ENCODE results near the gene PAK4. TPM values are rescaled to one million over a fixed set of nuclear protein-coding genes. Genes with fewer than 3 reads are reported as not detected.

The PAK4 gene
- total RNA-seq, 3 donors from 2014 or later (not counting 1 experiment from before 2014, with no cell fraction given): 6.7 to 13.4 (median 11.8) TPM

GRCh38 chr19:39196320-39196719, 70.7 kb downstream of the PAK4 start:
- ATAC-seq: no peak
- Mint-ChIP-seq H3K36me3 (no peaks in the 10 kb centered on the region), H3K27ac (no peak overlapping the region), H3K9me3 (no peaks in the 10 kb centered on the region), H3K4me3 (no peak overlapping the region), H3K4me1 (peaks cover 6 to 21% of the 10 kb centered on the region in 2 donors), H3K27me3 (ENCODE audit: low read depth in 2 of 2) (peaks cover 27 to 33% of the 10 kb centered on the region in 2 donors)
- Histone ChIP-seq H3K9me3 (ENCODE audit: control insufficient read depth, insufficient read depth, low read length) (no peaks in the 10 kb centered on the region), H3K36me3 (ENCODE audit: control insufficient read depth, insufficient read depth, low read length) (no peaks in the 10 kb centered on the region), H3K27ac (ENCODE audit: low read length) (no peak overlapping the region), H3K4me1 (ENCODE audit: control insufficient read depth, insufficient read depth, low read length) (peaks cover 20% of the 10 kb centered on the region), H3K27me3 (ENCODE audit: control insufficient read depth, insufficient read depth, low read length) (peaks cover 27% of the 10 kb centered on the region), H3K4me3 (ENCODE audit: low read length) (no peak overlapping the region)
- WGBS (ENCODE audit: insufficient coverage): 21% methylated on average over 7 of the region's 7 CpGs
- TF ChIP-seq, protein P1, sequence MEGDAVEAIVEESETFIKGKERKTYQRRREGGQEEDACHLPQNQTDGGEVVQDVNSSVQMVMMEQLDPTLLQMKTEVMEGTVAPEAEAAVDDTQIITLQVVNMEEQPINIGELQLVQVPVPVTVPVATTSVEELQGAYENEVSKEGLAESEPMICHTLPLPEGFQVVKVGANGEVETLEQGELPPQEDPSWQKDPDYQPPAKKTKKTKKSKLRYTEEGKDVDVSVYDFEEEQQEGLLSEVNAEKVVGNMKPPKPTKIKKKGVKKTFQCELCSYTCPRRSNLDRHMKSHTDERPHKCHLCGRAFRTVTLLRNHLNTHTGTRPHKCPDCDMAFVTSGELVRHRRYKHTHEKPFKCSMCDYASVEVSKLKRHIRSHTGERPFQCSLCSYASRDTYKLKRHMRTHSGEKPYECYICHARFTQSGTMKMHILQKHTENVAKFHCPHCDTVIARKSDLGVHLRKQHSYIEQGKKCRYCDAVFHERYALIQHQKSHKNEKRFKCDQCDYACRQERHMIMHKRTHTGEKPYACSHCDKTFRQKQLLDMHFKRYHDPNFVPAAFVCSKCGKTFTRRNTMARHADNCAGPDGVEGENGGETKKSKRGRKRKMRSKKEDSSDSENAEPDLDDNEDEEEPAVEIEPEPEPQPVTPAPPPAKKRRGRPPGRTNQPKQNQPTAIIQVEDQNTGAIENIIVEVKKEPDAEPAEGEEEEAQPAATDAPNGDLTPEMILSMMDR (IDR thresholded peaks at IDR 0.05): no peak
- intact Hi-C loops (cut with micrococcal nuclease): no loop called here
- DNase-seq: no peak

DNA sequence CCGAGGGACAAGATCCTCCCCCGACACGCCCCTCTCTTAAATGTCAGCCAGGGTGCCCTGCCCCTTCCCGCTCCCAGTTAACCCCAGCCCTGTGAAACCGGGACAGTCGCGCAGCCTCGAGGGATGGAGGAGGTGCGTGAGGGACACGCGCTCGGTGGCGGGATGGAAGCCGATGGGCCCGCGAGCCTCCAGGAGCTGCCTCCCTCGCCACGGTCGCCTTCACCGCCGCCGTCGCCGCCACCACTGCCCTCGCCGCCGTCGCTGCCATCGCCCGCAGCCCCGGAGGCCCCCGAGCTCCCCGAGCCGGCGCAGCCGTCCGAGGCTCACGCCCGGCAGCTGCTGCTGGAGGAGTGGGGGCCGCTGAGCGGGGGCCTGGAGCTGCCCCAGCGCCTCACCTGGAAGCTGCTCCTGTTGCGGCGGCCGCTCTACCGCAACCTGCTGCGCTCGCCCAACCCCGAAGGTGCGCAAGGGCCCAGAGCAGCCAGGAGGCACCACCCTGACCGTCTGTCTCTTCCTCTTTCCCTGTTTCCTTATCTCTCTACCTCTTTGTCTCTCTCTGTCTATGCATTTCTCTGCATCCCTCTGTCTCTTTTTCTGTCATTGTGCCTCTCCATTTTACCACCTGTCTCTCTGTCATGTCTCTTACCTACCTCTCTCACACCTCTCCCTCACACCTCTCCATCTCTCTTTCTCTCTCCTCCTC, 71.4 kb downstream of the PAK4 start, which contains the start of gene NCCRP1:
Gene NCCRP1 (plus strand): TSS at position 105 of the 703 bp plus-strand sequence. CDS start 19 bp downstream, at position 124.
- Histone ChIP-seq H3K27ac (ENCODE audit: low read length) (no peak within 1 kb of the TSS), H3K4me3 (ENCODE audit: low read length) (no peak within 1 kb of the TSS), H3K27me3 (ENCODE audit: control insufficient read depth, insufficient read depth, low read length) (peaks cover 33% of the 10 kb centered on the region), H3K4me1 (ENCODE audit: control insufficient read depth, insufficient read depth, low read length) (peaks cover 20% of the 10 kb centered on the region), H3K9me3 (ENCODE audit: control insufficient read depth, insufficient read depth, low read length) (no peaks in the 10 kb centered on the region), H3K36me3 (ENCODE audit: control insufficient read depth, insufficient read depth, low read length) (no peaks in the 10 kb centered on the region)
- TF ChIP-seq, protein P1 (IDR thresholded peaks at IDR 0.05): no peak
- Mint-ChIP-seq H3K4me3 (peak within 1 kb of the TSS; percentile 55), H3K36me3 (no peaks in the 10 kb centered on the region), H3K4me1 (peaks cover 6 to 21% of the 10 kb centered on the region in 2 donors), H3K27ac (no peak within 1 kb of the TSS), H3K27me3 (ENCODE audit: low read depth in 2 of 2) (peaks cover 33 to 40% of the 10 kb centered on the region in 2 donors), H3K9me3 (no peaks in the 10 kb centered on the region)
- WGBS (ENCODE audit: insufficient coverage): 3% methylated on average over 50 of the region's 51 CpGs
- intact Hi-C loops (cut with micrococcal nuclease): no loop called here
- ATAC-seq: peak in 2 of 3 donors; percentile 18 to 52
- no peak for DNase-seq

DNA sequence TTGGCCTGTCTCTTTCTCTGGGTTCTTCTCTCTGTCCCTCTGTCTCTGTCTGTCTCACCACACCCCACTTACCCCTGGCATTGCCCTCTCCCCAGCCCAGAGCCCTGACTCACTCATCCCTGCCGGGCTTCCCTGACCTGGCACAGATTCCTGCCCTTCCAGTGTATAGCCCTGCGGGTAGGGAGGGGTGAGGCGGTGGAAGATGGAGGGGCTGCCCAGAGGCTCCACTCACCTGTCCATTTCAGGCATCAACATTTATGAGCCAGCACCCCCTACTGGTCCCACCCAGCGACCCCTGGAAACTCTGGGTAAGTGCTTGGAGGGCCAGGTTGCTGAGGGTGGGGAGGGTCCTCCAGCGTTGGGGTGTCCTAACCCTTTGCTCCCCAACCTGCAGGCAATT, 72.2 kb downstream of the PAK4 start:
- H3K27ac Mint-ChIP-seq: no peak overlapping the region

More for the DNA sequence above, 72.2 kb downstream of the PAK4 start:
- no peaks in the 10 kb centered on the region for H3K9me3 ChIP-seq (ENCODE audit: control insufficient read depth, insufficient read depth, low read length)
- no peak for ATAC-seq
- WGBS (ENCODE audit: insufficient coverage): 42% methylated on average over 2 of the region's 5 CpGs
- no peaks in the 10 kb centered on the region for H3K36me3 Mint-ChIP-seq
- peak overlapping the region; percentile 55 for H3K4me3 Mint-ChIP-seq
- H3K4me1 ChIP-seq (ENCODE audit: control insufficient read depth, insufficient read depth, low read length): peaks cover 20% of the 10 kb centered on the region
- intact Hi-C loops (cut with micrococcal nuclease): no loop called here
- H3K9me3 Mint-ChIP-seq: no peaks in the 10 kb centered on the region
- H3K4me3 ChIP-seq (ENCODE audit: low read length): no peak overlapping the region
- H3K36me3 ChIP-seq (ENCODE audit: control insufficient read depth, insufficient read depth, low read length): no peaks in the 10 kb centered on the region
- no peak overlapping the region for H3K27ac ChIP-seq (ENCODE audit: low read length)
- peaks cover 6 to 21% of the 10 kb centered on the region in 2 donors for H3K4me1 Mint-ChIP-seq
- peaks cover 33 to 45% of the 10 kb centered on the region in 2 donors for H3K27me3 Mint-ChIP-seq (ENCODE audit: low read depth in 2 of 2)
- TF ChIP-seq, protein P1 (IDR thresholded peaks at IDR 0.05): no peak
- DNase-seq: no peak
- H3K27me3 ChIP-seq (ENCODE audit: control insufficient read depth, insufficient read depth, low read length): peaks cover 34% of the 10 kb centered on the region
